K562 (cell line): ENCODE measurements around the gene LRRC38. TPM values are rescaled to one million over a fixed set of nuclear protein-coding genes. Genes with fewer than 3 reads are reported as not detected.

Experiments used
- ATAC-seq: fragments of 200-7000 bp; cut with Tn5 transposase; 3 replicates; pipeline ENCODE4 v1.9.1; 2020; ENCODE audit warnings: moderate library complexity
- BruUV-seq: library from RNA; stranded (reverse); fragments of 400-500 nt; replicated peaks from 2 replicates; lab custom pipeline; 2021; lab: Mats Ljungman, UMichigan
- CTCF ChIA-PET: fragments of 300-600 bp; formaldehyde crosslinking; extraction: SDS; loops from one replicate; lab custom pipeline; 2021; ENCODE audit warnings: low intra/inter-chr PET ratio; lab: Yijun Ruan, JAX
- POLR2A ChIA-PET: fragments of 300-600, 350-650 bp; sonication (Branson Sonifier 250); formaldehyde crosslinking; extraction: SDS; loops from one replicate; lab custom pipeline; 2021; ENCODE audit warnings: antibody characterized with exemption, inconsistent platforms; lab: Yijun Ruan, JAX
- DNase-seq, 4 experiments: peaks; one replicate each; pipeline versions ENCODE4 v3.0.0 to v3.0.0-alpha.2; 2011 to 2018; ENCODE audit warnings: low spot score in 3 of 4, mixed read lengths in 3 of 4; ENCODE audit errors: extremely low read depth in 1 of 4
- FAIRE-seq: peaks from 2 replicates; lab custom pipeline; 2011; peaks lifted over from hg19 to GRCh38; lab: Jason Lieb, UNC
- H2AFZ ChIP-seq: 2 replicates; pipeline ENCODE4 v1.6.0; 2011; ENCODE audit warnings: low read depth, low read length, control low read depth, inconsistent platforms
- H3K27ac ChIP-seq: fragments of 200-600 bp; 3 replicates; pipeline ENCODE4 v1.8.0; 2011; ENCODE audit warnings: low read depth, mild to moderate bottlenecking, control low read depth, inconsistent platforms, low read length, moderate library complexity, mixed read lengths; ENCODE audit errors: extremely low read depth
- H3K27me3 ChIP-seq, 2 experiments: fragments of 300-600 bp in 1 of 2; 2 replicates in 1 of 2; 3 replicates in 1 of 2; pipeline versions ENCODE4 v1.6.0 to v1.8.0; 2011; ENCODE audit warnings: inconsistent platforms in 2 of 2, low read length in 2 of 2, mild to moderate bottlenecking in 1 of 2, mixed read lengths in 1 of 2, moderate library complexity in 1 of 2; ENCODE audit not compliant: control insufficient read depth in 2 of 2, insufficient read depth in 2 of 2
- H3K36me3 ChIP-seq: fragments of 300-600 bp; 3 replicates; pipeline ENCODE4 v1.8.0; 2011; ENCODE audit warnings: mild to moderate bottlenecking, low read length, inconsistent platforms; ENCODE audit not compliant: control insufficient read depth, insufficient read depth
- H3K4me1 ChIP-seq, 2 experiments: fragments of 200-600 bp in 1 of 2; replicated peaks in 1 of 2; 2 replicates in 1 of 2; 3 replicates in 1 of 2; pipeline versions ENCODE4 v1.5.1 to v1.8.0; 2011; ENCODE audit warnings: inconsistent platforms in 2 of 2, low read length in 2 of 2, mild to moderate bottlenecking in 1 of 2, mixed read lengths in 1 of 2, moderate library complexity in 1 of 2; ENCODE audit not compliant: control insufficient read depth in 2 of 2, insufficient read depth in 2 of 2
- H3K4me2 ChIP-seq: 2 replicates; pipeline ENCODE4 v1.6.1; 2011; ENCODE audit warnings: low read length, control low read depth, inconsistent platforms, mixed read lengths; ENCODE audit not compliant: insufficient read depth
- H3K4me3 ChIP-seq: fragments of 200-600 bp; sonication (generic), shearing (Covaris generic); 2 replicates; pipeline ENCODE4 v1.5.1; 2016; ENCODE audit warnings: control low read depth, inconsistent platforms
- H3K79me2 ChIP-seq: fragments of 200-600 bp; 3 replicates; pipeline ENCODE4 v1.8.0; 2011; ENCODE audit warnings: low read length, inconsistent platforms; ENCODE audit not compliant: control insufficient read depth, insufficient read depth
- H3K9ac ChIP-seq, 2 experiments: 2 replicates each; pipeline versions ENCODE4 v1.6.0 to v1.6.1; 2011; ENCODE audit warnings: low read depth in 2 of 2, low read length in 2 of 2, control low read depth in 1 of 2, inconsistent platforms in 1 of 2, mild to moderate bottlenecking in 1 of 2, mixed read lengths in 1 of 2; ENCODE audit not compliant: insufficient read depth in 1 of 2
- H3K9me1 ChIP-seq: one replicate; pipeline ENCODE4 v1.6.0; 2011; ENCODE audit warnings: inconsistent platforms, mild to moderate bottlenecking, low read length, moderate library complexity; ENCODE audit not compliant: control insufficient read depth, insufficient read depth
- H3K9me3 ChIP-seq: replicated peaks from 2 replicates; pipeline ENCODE4 v1.5.1; 2011; ENCODE audit warnings: low read depth, low read length, inconsistent platforms; ENCODE audit not compliant: control insufficient read depth, insufficient read depth
- H4K20me1 ChIP-seq: replicated peaks from 2 replicates; pipeline ENCODE4 v1.6.1; 2011; ENCODE audit warnings: low read length, inconsistent platforms, mixed read lengths; ENCODE audit not compliant: control insufficient read depth, insufficient read depth
- HMG20B ChIP-seq: fragments of 250-450 bp; sonication (Bioruptor Pico); IDR thresholded peaks from 2 replicates; pipeline ENCODE4 v1.5.0; 2021; ENCODE audit warnings: mild to moderate bottlenecking
- MEF2A ChIP-seq: IDR thresholded peaks from 2 replicates; pipeline ENCODE4 v1.6.1; 2011; ENCODE audit warnings: low read depth, mild to moderate bottlenecking, low read length, moderate library complexity; ENCODE audit not compliant: control insufficient read depth
- WGBS: fragments of 100-300 bp; shearing (Covaris generic); methylation state at CpG from one replicate; pipeline ENCODE4 v1.1.6; 2016; ENCODE audit warnings: low coverage, mixed read lengths; ENCODE audit not compliant: insufficient coverage; ENCODE audit errors: missing lambda C conversion rate; 5-methylcytosine and 5-hydroxymethylcytosine counted together
- in situ Hi-C: fragments of 300-500 bp; cut with MboI; formaldehyde crosslinking; loops from 4 replicates; pipeline ENCODE4 v1.15.0; 2018; ENCODE audit warnings: inconsistent platforms, mixed read lengths
- intact Hi-C: fragments of 100-400 bp; cut with micrococcal nuclease; formaldehyde crosslinking; loops from 2 replicates; pipeline ENCODE4 v1.14.2; 2022
- polyA plus RNA-seq, 8 experiments: library from polyadenylated mRNA; depleted of rRNA in 4 of 8; stranded (reverse) in 5 of 8; unstranded in 3 of 8; fragments of >200 nt; fragmentation: Nextera tagmentation in 2 of 8; fragmentation: Illumina TruSeq in 1 of 8; extraction: Ambion mirVana in 2 of 8; extraction: Trizol in 1 of 8; gene quantifications; 2 replicates each; pipeline versions ENCODE4 v1.2.1 to v1.2.3, GENCODE V29; 2011 to 2014; ENCODE audit warnings: inconsistent platforms in 1 of 8, missing spikeins in 1 of 8
- total RNA-seq, 7 experiments: library from RNA; depleted of rRNA in 6 of 7; stranded (reverse); fragments of >200 nt in 6 of 7; fragmentation: Illumina TruSeq in 2 of 7; extraction: Trizol in 2 of 7; gene quantifications; 2 replicates each; pipeline versions ENCODE4 v1.2.1 to v1.2.3, GENCODE V29; 2011 to 2021; ENCODE audit warnings: low replicate concordance in 1 of 7
- TF ChIP-seq, protein P1 (sequence below): fragments of 450-650 bp; IDR thresholded peaks from 2 replicates; pipeline ENCODE4 v1.7.1; 2018; ENCODE audit warnings: mild to moderate bottlenecking, low read depth; ENCODE audit not compliant: partially characterized antibody
- TF ChIP-seq, protein P2 (sequence below): fragments of 450-650 bp; IDR thresholded peaks from 2 replicates; pipeline ENCODE4 v1.6.1; 2016; ENCODE audit warnings: borderline replicate concordance
- TF ChIP-seq, protein P3 (sequence below), 2 experiments: fragments of 450-650 bp; IDR thresholded peaks; 2 replicates each; pipeline ENCODE4 v1.6.1; 2018; ENCODE audit warnings: mild to moderate bottlenecking in 2 of 2, low read depth in 1 of 2; ENCODE audit not compliant: partially characterized antibody in 2 of 2
- TF ChIP-seq, protein P4 (sequence below), 2 experiments: IDR thresholded peaks in 1 of 2; conservative IDR thresholded peaks in 1 of 2; 2 replicates each; pipeline ENCODE4 v1.6.1; 2016; ENCODE audit warnings: low read depth in 2 of 2, mild to moderate bottlenecking in 1 of 2, missing compliant biosample characterization in 1 of 2, missing genetic modification characterization in 1 of 2, moderate library complexity in 1 of 2

Gene LRRC38
- total and polyA plus RNA-seq, 9 of the 15 experiments (the other 6 are each of a cell fraction or from before 2014, with no cell fraction given): not detected

DNA sequence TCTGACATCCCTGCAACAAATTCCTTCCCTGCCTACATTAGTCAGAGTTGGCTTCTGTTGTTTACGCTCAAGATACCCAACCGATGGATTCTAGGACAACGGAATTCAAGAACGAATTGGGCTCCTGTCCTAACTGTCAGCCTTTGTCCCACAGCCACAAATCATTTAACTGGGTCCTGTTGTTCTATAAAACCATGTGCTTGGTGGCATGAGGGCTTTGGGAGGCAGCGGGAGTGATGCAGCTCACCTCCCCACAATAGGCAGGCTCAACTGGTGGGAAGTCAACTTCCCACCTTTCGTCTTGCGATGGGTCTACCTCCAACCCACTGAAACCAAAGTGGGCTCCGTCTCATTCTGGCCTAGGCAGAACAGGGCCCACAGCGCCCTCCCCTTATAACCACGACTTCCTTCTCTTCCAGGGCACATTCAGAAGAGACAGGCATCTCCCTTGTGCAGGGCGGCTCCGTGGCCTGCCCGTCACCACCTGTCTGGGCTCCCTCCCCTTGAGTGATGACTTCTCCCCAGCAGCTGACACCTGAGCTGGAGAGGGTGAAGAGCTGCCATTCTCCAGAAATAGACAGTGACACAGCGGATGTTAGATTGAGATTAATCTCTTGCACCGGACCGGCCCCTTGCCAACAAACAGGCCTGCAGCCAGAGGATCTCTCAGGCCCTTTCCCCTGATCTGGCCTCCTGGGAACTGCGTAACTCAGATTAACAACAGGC, 26.5 kb downstream of the LRRC38 start:
- FAIRE-seq: no peak
- BruUV-seq: no TSS peak
- intact Hi-C loops: no loop called here
- no peak overlapping the region for H3K4me2 ChIP-seq
- ChIA-PET CTCF (no interaction called here), POLR2A (interaction anchor here (1.5 kb wide), 1 partner anchor 13 kb away, joined by 3 read pairs; no protein-coding TSS in a partner anchor)
- ATAC-seq: peak; percentile 51
- H3K4me3 ChIP-seq: no peak overlapping the region
- 1% methylated on average over 17 of the region's 17 CpGs for WGBS
- peaks cover 2% of the 10 kb centered on the region for H3K9me1 ChIP-seq
- in situ Hi-C loops: no loop called here
- H4K20me1 ChIP-seq: no peaks in the 10 kb centered on the region
- H3K79me2 ChIP-seq: no peaks in the 10 kb centered on the region
- H3K36me3 ChIP-seq: no peaks in the 10 kb centered on the region
- no peak overlapping the region for H3K27ac ChIP-seq
- H3K9ac ChIP-seq: no peak overlapping the region
- H3K27me3 ChIP-seq: peaks cover 27 to 65% of the 10 kb centered on the region in 2 experiments; a peak in 3 of 5 replicates
- no peaks in the 10 kb centered on the region; a peak in 1 of 5 replicates for H3K4me1 ChIP-seq
- no peak overlapping the region for H2AFZ ChIP-seq
- no peaks in the 10 kb centered on the region for H3K9me3 ChIP-seq
- DNase-seq: peak in 2 of 4 experiments; percentile 8 to 23
- TF ChIP-seq HMG20B (CRISPR knock-in tag) (no peak), MEF2A (peak; percentile 32; the same call in 1 of the 2 replicates)
- TF ChIP-seq, protein P1, sequence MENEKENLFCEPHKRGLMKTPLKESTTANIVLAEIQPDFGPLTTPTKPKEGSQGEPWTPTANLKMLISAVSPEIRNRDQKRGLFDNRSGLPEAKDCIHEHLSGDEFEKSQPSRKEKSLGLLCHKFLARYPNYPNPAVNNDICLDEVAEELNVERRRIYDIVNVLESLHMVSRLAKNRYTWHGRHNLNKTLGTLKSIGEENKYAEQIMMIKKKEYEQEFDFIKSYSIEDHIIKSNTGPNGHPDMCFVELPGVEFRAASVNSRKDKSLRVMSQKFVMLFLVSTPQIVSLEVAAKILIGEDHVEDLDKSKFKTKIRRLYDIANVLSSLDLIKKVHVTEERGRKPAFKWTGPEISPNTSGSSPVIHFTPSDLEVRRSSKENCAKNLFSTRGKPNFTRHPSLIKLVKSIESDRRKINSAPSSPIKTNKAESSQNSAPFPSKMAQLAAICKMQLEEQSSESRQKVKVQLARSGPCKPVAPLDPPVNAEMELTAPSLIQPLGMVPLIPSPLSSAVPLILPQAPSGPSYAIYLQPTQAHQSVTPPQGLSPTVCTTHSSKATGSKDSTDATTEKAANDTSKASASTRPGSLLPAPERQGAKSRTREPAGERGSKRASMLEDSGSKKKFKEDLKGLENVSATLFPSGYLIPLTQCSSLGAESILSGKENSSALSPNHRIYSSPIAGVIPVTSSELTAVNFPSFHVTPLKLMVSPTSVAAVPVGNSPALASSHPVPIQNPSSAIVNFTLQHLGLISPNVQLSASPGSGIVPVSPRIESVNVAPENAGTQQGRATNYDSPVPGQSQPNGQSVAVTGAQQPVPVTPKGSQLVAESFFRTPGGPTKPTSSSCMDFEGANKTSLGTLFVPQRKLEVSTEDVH: no peak
- TF ChIP-seq, protein P2, sequence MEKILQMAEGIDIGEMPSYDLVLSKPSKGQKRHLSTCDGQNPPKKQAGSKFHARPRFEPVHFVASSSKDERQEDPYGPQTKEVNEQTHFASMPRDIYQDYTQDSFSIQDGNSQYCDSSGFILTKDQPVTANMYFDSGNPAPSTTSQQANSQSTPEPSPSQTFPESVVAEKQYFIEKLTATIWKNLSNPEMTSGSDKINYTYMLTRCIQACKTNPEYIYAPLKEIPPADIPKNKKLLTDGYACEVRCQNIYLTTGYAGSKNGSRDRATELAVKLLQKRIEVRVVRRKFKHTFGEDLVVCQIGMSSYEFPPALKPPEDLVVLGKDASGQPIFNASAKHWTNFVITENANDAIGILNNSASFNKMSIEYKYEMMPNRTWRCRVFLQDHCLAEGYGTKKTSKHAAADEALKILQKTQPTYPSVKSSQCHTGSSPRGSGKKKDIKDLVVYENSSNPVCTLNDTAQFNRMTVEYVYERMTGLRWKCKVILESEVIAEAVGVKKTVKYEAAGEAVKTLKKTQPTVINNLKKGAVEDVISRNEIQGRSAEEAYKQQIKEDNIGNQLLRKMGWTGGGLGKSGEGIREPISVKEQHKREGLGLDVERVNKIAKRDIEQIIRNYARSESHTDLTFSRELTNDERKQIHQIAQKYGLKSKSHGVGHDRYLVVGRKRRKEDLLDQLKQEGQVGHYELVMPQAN: no peak
- TF ChIP-seq, protein P3, sequence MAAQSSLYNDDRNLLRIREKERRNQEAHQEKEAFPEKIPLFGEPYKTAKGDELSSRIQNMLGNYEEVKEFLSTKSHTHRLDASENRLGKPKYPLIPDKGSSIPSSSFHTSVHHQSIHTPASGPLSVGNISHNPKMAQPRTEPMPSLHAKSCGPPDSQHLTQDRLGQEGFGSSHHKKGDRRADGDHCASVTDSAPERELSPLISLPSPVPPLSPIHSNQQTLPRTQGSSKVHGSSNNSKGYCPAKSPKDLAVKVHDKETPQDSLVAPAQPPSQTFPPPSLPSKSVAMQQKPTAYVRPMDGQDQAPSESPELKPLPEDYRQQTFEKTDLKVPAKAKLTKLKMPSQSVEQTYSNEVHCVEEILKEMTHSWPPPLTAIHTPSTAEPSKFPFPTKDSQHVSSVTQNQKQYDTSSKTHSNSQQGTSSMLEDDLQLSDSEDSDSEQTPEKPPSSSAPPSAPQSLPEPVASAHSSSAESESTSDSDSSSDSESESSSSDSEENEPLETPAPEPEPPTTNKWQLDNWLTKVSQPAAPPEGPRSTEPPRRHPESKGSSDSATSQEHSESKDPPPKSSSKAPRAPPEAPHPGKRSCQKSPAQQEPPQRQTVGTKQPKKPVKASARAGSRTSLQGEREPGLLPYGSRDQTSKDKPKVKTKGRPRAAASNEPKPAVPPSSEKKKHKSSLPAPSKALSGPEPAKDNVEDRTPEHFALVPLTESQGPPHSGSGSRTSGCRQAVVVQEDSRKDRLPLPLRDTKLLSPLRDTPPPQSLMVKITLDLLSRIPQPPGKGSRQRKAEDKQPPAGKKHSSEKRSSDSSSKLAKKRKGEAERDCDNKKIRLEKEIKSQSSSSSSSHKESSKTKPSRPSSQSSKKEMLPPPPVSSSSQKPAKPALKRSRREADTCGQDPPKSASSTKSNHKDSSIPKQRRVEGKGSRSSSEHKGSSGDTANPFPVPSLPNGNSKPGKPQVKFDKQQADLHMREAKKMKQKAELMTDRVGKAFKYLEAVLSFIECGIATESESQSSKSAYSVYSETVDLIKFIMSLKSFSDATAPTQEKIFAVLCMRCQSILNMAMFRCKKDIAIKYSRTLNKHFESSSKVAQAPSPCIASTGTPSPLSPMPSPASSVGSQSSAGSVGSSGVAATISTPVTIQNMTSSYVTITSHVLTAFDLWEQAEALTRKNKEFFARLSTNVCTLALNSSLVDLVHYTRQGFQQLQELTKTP (IDR thresholded peaks at IDR 0.05; ENCODE audit: low read depth in 1 of 2, partially characterized antibody in 2 of 2): no peak
- TF ChIP-seq, protein P4, sequence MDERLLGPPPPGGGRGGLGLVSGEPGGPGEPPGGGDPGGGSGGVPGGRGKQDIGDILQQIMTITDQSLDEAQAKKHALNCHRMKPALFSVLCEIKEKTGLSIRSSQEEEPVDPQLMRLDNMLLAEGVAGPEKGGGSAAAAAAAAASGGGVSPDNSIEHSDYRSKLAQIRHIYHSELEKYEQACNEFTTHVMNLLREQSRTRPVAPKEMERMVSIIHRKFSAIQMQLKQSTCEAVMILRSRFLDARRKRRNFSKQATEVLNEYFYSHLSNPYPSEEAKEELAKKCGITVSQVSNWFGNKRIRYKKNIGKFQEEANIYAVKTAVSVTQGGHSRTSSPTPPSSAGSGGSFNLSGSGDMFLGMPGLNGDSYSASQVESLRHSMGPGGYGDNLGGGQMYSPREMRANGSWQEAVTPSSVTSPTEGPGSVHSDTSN (CRISPR knock-in tag; IDR thresholded peaks at IDR 0.05; ENCODE audit: low read depth): no peak
- TF ChIP-seq, protein P4 (tag; conservative IDR thresholded peaks at IDR 0.05; ENCODE audit: low read depth): peak; percentile 80
